SHP77 treated with DMSO at 0.1 percent for 48 hours (cell line): ENCODE measurements around the gene SH3BGRL.
"Not testable (repeated sequence)": the region's sequence is repeated elsewhere in the genome, so short reads cannot be mapped to it uniquely, and the experiment has no call there.

Experiments used
- DNase-seq: peaks from one replicate; lab custom pipeline; 2025; lab: John Stamatoyannopoulos, UW

Gene SH3BGRL

GRCh38 chrX:81259714-81260395, 58.0 kb downstream of the SH3BGRL start:
- no peak for DNase-seq

GRCh38 chrX:81261576-81261975, 59.7 kb downstream of the SH3BGRL start:
- DNase-seq: no peak

- DNase-seq: no peak
Observed at GRCh38 chrX:81263059-81263458, 61.2 kb downstream of the SH3BGRL start.

- DNase-seq: no peak
Observed at GRCh38 chrX:81278616-81279015, 76.7 kb downstream of the SH3BGRL start.

GRCh38 chrX:81280148-81280547, 78.2 kb downstream of the SH3BGRL start:
- DNase-seq: no peak

GRCh38 chrX:81286075-81286474, 84.2 kb downstream of the SH3BGRL start:
- no peak for DNase-seq

GRCh38 chrX:81286608-81287007, 84.7 kb downstream of the SH3BGRL start:
- no peak for DNase-seq

- DNase-seq: no peak
Observed at GRCh38 chrX:81291996-81292395, 90.1 kb downstream of the SH3BGRL start.

GRCh38 chrX:81294101-81294500, 92.2 kb downstream of the SH3BGRL start:
- DNase-seq: no peak

GRCh38 chrX:81301877-81302276, 100.0 kb downstream of the SH3BGRL start:
- no peak for DNase-seq

- no peak for DNase-seq
Observed at GRCh38 chrX:81304563-81304962, 102.7 kb downstream of the SH3BGRL start.

- DNase-seq: no peak
Observed at GRCh38 chrX:81305240-81305639, 103.3 kb downstream of the SH3BGRL start.

- no peak for DNase-seq
Observed at GRCh38 chrX:81308086-81308829, 106.4 kb downstream of the SH3BGRL start.

- DNase-seq: no peak
Observed at GRCh38 chrX:81316163-81316562, 114.3 kb downstream of the SH3BGRL start.

- DNase-seq: not testable (repeated sequence)
Observed at GRCh38 chrX:81331653-81332052, 129.8 kb downstream of the SH3BGRL start.

- DNase-seq: no peak
Observed at GRCh38 chrX:81336455-81337152, 134.7 kb downstream of the SH3BGRL start.

- no peak for DNase-seq
Observed at GRCh38 chrX:81337805-81338204, 135.9 kb downstream of the SH3BGRL start.

- no peak for DNase-seq
Observed at GRCh38 chrX:81338924-81339323, 137.0 kb downstream of the SH3BGRL start.

- not testable (repeated sequence) for DNase-seq
Observed at GRCh38 chrX:81345296-81345695, 143.4 kb downstream of the SH3BGRL start.
